22Rv1 (cell line): Measurements from ENCODE around the gene ENHO.

Experiments
- CTCF ChIP-seq: fragments of 450-650 bp; IDR thresholded peaks from 2 replicates; pipeline ENCODE4 v1.5.1; 2017; ENCODE audit warnings: mild to moderate bottlenecking
- ZFX ChIP-seq: fragments of 450-650 bp; IDR thresholded peaks from 2 replicates; pipeline ENCODE4 v1.6.1; 2017; ENCODE audit warnings: antibody characterized with exemption, borderline replicate concordance

- TF ChIP-seq CTCF (no peak), ZFX (no peak)
Observed at GRCh38 chr9:34506623-34507022, 16.2 kb downstream of the ENHO start.
